GM23338 (cell line): ENCODE data around the gene TBX2. TPM values are rescaled to one million over a fixed set of nuclear protein-coding genes. Genes with fewer than 3 reads are reported as not detected.

Source experiments
- ATAC-seq: fragments of 200-7000 bp; cut with Tn5 transposase; 3 replicates; pipeline ENCODE4 v1.9.1; 2020
- DNase-seq: peaks from one replicate; pipeline ENCODE4 v3.0.0-alpha.2; 2015; ENCODE audit warnings: low spot score
- H2AFZ ChIP-seq: fragments of 200-600 bp; sonication (generic); 2 replicates; pipeline ENCODE4 v1.8.0; 2016; ENCODE audit warnings: antibody characterized with exemption, mild to moderate bottlenecking, moderate library complexity
- H3F3A ChIP-seq: fragments of 200-600 bp; sonication (generic); replicated peaks from 2 replicates; pipeline ENCODE4 v1.8.0; 2017; ENCODE audit warnings: antibody characterized with exemption, mixed run types, low read depth
- H3K27ac ChIP-seq: fragments of 200-600 bp; sonication (generic); 2 replicates; pipeline ENCODE4 v1.6.1; 2016; ENCODE audit warnings: low read depth
- H3K27me3 ChIP-seq: fragments of 200-600 bp; sonication (generic); 2 replicates; pipeline ENCODE4 v1.8.0; 2016; ENCODE audit warnings: mild to moderate bottlenecking, mixed run types, moderate library complexity; ENCODE audit not compliant: insufficient read depth
- H3K36me3 ChIP-seq: fragments of 200-600 bp; sonication (generic); 2 replicates; pipeline ENCODE4 v1.8.0; 2016; ENCODE audit warnings: mild to moderate bottlenecking; ENCODE audit not compliant: insufficient read depth
- H3K4me1 ChIP-seq: fragments of 200-600 bp; sonication (generic); 2 replicates; pipeline ENCODE4 v1.8.0; 2016; ENCODE audit warnings: mild to moderate bottlenecking, moderate library complexity; ENCODE audit not compliant: insufficient read depth
- H3K4me2 ChIP-seq: fragments of 200-600 bp; sonication (generic); 2 replicates; pipeline ENCODE4 v1.7.1; 2017; ENCODE audit warnings: mixed run types
- H3K4me3 ChIP-seq: fragments of 200-600 bp; sonication (generic); 2 replicates; pipeline ENCODE4 v1.6.1; 2016; ENCODE audit warnings: mixed run types
- H3K79me2 ChIP-seq: fragments of 200-600 bp; sonication (generic); replicated peaks from 2 replicates; pipeline ENCODE4 v1.8.0; 2017; ENCODE audit warnings: mild to moderate bottlenecking; ENCODE audit not compliant: insufficient read depth
- H3K9me2 ChIP-seq: fragments of 200-600 bp; sonication (generic); 2 replicates; pipeline ENCODE4 v1.8.0; 2017; ENCODE audit not compliant: insufficient read depth
- H4K20me1 ChIP-seq: fragments of 200-600 bp; sonication (generic); replicated peaks from 2 replicates; pipeline ENCODE4 v1.8.0; 2017; ENCODE audit warnings: mild to moderate bottlenecking; ENCODE audit not compliant: insufficient read depth
- H3K27ac Mint-ChIP-seq: 2 replicates; pipeline ENCODE4 v1.8.0; 2020; ENCODE audit warnings: inconsistent platforms, mild to moderate bottlenecking, moderate library complexity, mixed read lengths
- H3K27me3 Mint-ChIP-seq: 3 replicates; pipeline ENCODE4 v1.8.0; 2022; ENCODE audit warnings: low read depth, mild to moderate bottlenecking, moderate library complexity, mixed read lengths, inconsistent platforms; ENCODE audit not compliant: insufficient read depth, poor library complexity
- H3K36me3 Mint-ChIP-seq: 3 replicates; pipeline ENCODE4 v1.8.0; 2021; ENCODE audit warnings: low read depth, mild to moderate bottlenecking, inconsistent platforms, moderate library complexity, mixed read lengths
- H3K4me1 Mint-ChIP-seq: 3 replicates; pipeline ENCODE4 v1.8.0; 2020; ENCODE audit warnings: mild to moderate bottlenecking, inconsistent platforms, mixed read lengths
- H3K4me3 Mint-ChIP-seq: 3 replicates; pipeline ENCODE4 v1.8.0; 2021; ENCODE audit warnings: moderate library complexity, mild to moderate bottlenecking, inconsistent platforms, mixed read lengths
- H3K9me3 Mint-ChIP-seq: 3 replicates; pipeline ENCODE4 v1.8.0; 2020; ENCODE audit warnings: moderate library complexity, mild to moderate bottlenecking, inconsistent platforms, mixed read lengths
- CREB1 ChIP-seq: fragments of 250-450 bp; sonication (Bioruptor Pico); IDR thresholded peaks from 2 replicates; pipeline ENCODE4 v1.5.0; 2020; ENCODE audit warnings: low read depth, mild to moderate bottlenecking, moderate library complexity
- EZH2phosphoT487 ChIP-seq: fragments of 200-600 bp; sonication (generic); IDR thresholded peaks from one replicate; pipeline ENCODE4 v1.8.1; 2018; ENCODE audit warnings: antibody characterized with exemption; ENCODE audit not compliant: unreplicated experiment
- JUNB ChIP-seq: IDR thresholded peaks from one replicate; pipeline ENCODE4 v1.6.1; 2016; ENCODE audit warnings: antibody characterized with exemption; ENCODE audit not compliant: unreplicated experiment
- NANOG ChIP-seq: IDR thresholded peaks from 2 replicates; pipeline ENCODE4 v1.6.1; 2016; ENCODE audit warnings: antibody characterized with exemption, borderline replicate concordance
- ZNF331 ChIP-seq: fragments of 250-450 bp; sonication (Bioruptor Pico); IDR thresholded peaks from 2 replicates; pipeline ENCODE4 v1.5.0; 2020; ENCODE audit warnings: low read depth, mild to moderate bottlenecking, moderate library complexity
- polyA plus RNA-seq: library from polyadenylated mRNA; unstranded; fragments of >200 nt; fragmentation: Nextera tagmentation; extraction: Ambion mirVana; gene quantifications from 2 replicates; pipeline ENCODE4 v1.2.1, GENCODE V29; 2016
- total RNA-seq: library from RNA; depleted of rRNA; stranded (reverse); fragments of >200 nt; shearing (Covaris generic); gene quantifications from 2 replicates; pipeline ENCODE4 v1.2.3, GENCODE V29; 2014
- TF ChIP-seq, protein P1 (sequence below), 2 experiments: fragments of 200-600 bp in 1 of 2; sonication (generic) in 1 of 2; conservative IDR thresholded peaks; 2 replicates each; pipeline versions ENCODE4 v1.5.1 to v1.6.1; 2016 to 2017; ENCODE audit warnings: antibody characterized with exemption in 2 of 2, low read depth in 2 of 2, mild to moderate bottlenecking in 2 of 2, moderate library complexity in 1 of 2
- TF ChIP-seq, protein P2 (sequence below): IDR thresholded peaks from one replicate; pipeline ENCODE4 v1.6.1; 2018; ENCODE audit warnings: antibody characterized with exemption; ENCODE audit not compliant: unreplicated experiment
- TF ChIP-seq, protein P3 (sequence below): IDR thresholded peaks from 2 replicates; pipeline ENCODE4 v1.6.1; 2016; ENCODE audit warnings: antibody characterized with exemption

The TBX2 gene
- total and polyA plus RNA-seq, 2 experiments from 2014 or later = not detected

DNA sequence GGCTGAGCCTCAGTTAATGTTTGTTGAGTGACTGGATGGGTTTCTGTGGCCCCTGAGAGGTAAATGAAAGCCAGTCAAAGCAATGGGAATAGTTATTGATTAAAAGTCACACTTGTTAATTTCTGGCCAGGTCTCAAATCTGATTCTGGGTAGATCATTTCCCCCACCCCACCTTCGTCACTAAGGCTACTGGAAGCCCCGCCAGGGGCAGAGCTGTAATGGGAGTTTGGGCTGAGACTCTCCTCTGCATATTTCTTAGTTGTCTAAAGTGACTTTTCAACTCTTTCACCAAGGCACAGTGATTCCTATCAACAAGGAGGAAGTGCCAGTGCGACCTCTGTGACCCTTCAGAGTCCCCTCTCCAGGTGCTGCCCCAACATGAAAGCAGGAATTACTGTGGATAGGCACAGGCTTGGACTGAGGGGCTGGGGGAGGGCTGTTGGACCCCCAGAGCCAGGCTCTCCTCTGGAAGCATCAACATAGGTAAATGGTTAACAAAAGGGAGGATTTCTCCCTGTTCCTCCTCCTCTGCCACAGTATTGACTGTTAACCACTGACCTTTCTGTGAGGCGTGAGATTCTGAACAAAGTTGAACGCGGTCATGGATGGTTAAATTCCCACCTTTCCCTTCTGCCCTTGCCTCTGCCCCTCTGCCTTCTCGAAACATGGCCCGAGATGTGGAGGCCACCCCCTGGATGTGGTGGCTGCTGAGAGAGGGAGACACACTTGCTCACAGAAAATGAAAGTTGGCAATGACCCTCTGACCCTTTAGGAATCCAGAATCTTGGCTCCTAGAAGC is 20.8 kb upstream of the TBX2 start:
- Histone ChIP-seq H3K36me3 (no peaks in the 10 kb centered on the region), H3F3A (no peaks in the 10 kb centered on the region), H4K20me1 (no peaks in the 10 kb centered on the region), H3K9me2 (no peaks in the 10 kb centered on the region), H2AFZ (no peak overlapping the region), H3K4me3 (no peak overlapping the region), H3K4me1 (no peaks in the 10 kb centered on the region), H3K27ac (no peak overlapping the region), H3K27me3 (no peaks in the 10 kb centered on the region), H3K79me2 (no peaks in the 10 kb centered on the region), H3K4me2 (no peak overlapping the region)
- Mint-ChIP-seq H3K4me1 (peaks cover 6% of the 10 kb centered on the region), H3K4me3 (no peak overlapping the region), H3K36me3 (no peaks in the 10 kb centered on the region), H3K27me3 (peaks cover 7% of the 10 kb centered on the region), H3K27ac (no peak overlapping the region), H3K9me3 (no peaks in the 10 kb centered on the region)
- DNase-seq (no peak), ATAC-seq (no peak)
- no peak for TF ChIP-seq EZH2phosphoT487
- TF ChIP-seq, protein P1, sequence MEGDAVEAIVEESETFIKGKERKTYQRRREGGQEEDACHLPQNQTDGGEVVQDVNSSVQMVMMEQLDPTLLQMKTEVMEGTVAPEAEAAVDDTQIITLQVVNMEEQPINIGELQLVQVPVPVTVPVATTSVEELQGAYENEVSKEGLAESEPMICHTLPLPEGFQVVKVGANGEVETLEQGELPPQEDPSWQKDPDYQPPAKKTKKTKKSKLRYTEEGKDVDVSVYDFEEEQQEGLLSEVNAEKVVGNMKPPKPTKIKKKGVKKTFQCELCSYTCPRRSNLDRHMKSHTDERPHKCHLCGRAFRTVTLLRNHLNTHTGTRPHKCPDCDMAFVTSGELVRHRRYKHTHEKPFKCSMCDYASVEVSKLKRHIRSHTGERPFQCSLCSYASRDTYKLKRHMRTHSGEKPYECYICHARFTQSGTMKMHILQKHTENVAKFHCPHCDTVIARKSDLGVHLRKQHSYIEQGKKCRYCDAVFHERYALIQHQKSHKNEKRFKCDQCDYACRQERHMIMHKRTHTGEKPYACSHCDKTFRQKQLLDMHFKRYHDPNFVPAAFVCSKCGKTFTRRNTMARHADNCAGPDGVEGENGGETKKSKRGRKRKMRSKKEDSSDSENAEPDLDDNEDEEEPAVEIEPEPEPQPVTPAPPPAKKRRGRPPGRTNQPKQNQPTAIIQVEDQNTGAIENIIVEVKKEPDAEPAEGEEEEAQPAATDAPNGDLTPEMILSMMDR (conservative IDR thresholded peaks at IDR 0.05; ENCODE audit: low read depth in 2 of 2) = no peak
- TF ChIP-seq JUNB = no peak
- no peak for TF ChIP-seq ZNF331 (CRISPR knock-in tag)
- TF ChIP-seq, protein P2, sequence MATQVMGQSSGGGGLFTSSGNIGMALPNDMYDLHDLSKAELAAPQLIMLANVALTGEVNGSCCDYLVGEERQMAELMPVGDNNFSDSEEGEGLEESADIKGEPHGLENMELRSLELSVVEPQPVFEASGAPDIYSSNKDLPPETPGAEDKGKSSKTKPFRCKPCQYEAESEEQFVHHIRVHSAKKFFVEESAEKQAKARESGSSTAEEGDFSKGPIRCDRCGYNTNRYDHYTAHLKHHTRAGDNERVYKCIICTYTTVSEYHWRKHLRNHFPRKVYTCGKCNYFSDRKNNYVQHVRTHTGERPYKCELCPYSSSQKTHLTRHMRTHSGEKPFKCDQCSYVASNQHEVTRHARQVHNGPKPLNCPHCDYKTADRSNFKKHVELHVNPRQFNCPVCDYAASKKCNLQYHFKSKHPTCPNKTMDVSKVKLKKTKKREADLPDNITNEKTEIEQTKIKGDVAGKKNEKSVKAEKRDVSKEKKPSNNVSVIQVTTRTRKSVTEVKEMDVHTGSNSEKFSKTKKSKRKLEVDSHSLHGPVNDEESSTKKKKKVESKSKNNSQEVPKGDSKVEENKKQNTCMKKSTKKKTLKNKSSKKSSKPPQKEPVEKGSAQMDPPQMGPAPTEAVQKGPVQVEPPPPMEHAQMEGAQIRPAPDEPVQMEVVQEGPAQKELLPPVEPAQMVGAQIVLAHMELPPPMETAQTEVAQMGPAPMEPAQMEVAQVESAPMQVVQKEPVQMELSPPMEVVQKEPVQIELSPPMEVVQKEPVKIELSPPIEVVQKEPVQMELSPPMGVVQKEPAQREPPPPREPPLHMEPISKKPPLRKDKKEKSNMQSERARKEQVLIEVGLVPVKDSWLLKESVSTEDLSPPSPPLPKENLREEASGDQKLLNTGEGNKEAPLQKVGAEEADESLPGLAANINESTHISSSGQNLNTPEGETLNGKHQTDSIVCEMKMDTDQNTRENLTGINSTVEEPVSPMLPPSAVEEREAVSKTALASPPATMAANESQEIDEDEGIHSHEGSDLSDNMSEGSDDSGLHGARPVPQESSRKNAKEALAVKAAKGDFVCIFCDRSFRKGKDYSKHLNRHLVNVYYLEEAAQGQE = no peak
- TF ChIP-seq CREB1 (CRISPR knock-in tag) = no peak
- no peak for TF ChIP-seq NANOG
- TF ChIP-seq, protein P3, sequence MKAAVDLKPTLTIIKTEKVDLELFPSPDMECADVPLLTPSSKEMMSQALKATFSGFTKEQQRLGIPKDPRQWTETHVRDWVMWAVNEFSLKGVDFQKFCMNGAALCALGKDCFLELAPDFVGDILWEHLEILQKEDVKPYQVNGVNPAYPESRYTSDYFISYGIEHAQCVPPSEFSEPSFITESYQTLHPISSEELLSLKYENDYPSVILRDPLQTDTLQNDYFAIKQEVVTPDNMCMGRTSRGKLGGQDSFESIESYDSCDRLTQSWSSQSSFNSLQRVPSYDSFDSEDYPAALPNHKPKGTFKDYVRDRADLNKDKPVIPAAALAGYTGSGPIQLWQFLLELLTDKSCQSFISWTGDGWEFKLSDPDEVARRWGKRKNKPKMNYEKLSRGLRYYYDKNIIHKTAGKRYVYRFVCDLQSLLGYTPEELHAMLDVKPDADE = no peak
